Panc1 (cell line): Measurements from ENCODE around the gene TMEM98.

Experiments
- POLR2AphosphoS5 ChIP-seq: IDR thresholded peaks from 2 replicates; pipeline ENCODE4 v1.6.1; 2012; ENCODE audit warnings: mild to moderate bottlenecking, low read depth, low read length, moderate library complexity
- TF ChIP-seq, protein P1 (sequence below): fragments of 450-650 bp; IDR thresholded peaks from 2 replicates; pipeline ENCODE4 v1.5.1; 2017; ENCODE audit warnings: mild to moderate bottlenecking

DNA sequence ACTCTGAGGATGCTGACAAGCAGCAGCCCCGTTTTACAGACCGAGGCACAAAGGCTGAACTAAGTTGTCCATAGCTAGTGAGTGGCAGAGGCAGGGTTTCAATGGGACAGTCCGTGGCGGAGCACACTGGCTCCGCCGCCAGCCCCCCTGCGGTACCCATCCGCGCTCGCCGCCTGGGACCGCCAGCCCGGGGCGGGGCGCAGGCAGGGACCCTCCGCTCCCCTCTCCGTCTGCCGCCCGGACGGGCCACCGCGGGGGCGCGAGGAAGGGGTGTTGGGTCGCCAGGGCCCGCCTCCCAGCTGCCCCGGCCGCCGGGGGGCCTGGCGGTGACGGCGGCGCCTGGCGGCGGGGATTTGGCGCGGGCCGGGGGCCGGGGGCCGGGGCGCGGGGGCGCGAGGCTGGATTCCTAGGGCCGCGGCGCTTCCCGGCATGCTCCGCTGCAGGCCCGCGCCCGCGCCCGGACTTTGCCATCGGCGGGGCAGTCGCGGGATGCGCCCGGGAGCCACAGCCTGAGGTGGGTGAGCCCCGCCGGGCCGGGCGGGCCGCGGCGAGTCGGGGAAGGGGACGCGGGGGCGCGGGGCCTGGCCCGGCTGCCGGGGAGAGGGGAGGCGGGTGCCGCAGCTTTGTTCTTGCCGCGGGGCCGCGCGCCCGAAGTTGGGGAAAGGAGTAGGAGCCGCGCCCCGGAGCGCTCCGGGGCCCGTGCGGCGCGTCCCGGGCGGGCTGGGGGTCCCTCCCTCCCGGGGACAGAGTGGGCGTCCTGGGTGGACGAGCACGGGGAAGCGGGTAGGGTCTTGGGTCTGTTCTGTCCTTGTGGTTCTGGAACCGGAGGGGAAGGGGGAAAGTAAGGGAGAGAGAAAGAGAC lies at the start of gene TMEM98:
- TF ChIP-seq, protein P1, sequence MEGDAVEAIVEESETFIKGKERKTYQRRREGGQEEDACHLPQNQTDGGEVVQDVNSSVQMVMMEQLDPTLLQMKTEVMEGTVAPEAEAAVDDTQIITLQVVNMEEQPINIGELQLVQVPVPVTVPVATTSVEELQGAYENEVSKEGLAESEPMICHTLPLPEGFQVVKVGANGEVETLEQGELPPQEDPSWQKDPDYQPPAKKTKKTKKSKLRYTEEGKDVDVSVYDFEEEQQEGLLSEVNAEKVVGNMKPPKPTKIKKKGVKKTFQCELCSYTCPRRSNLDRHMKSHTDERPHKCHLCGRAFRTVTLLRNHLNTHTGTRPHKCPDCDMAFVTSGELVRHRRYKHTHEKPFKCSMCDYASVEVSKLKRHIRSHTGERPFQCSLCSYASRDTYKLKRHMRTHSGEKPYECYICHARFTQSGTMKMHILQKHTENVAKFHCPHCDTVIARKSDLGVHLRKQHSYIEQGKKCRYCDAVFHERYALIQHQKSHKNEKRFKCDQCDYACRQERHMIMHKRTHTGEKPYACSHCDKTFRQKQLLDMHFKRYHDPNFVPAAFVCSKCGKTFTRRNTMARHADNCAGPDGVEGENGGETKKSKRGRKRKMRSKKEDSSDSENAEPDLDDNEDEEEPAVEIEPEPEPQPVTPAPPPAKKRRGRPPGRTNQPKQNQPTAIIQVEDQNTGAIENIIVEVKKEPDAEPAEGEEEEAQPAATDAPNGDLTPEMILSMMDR = no peak
- TF ChIP-seq POLR2AphosphoS5 = no peak
